Measurements from ENCODE around the gene GABRP. TPM values are rescaled to one million over a fixed set of nuclear protein-coding genes. Genes with fewer than 3 reads are reported as not detected.

Gene GABRP
- total RNA-seq, 1 donor from 2014 or later, result not detected

DNA sequence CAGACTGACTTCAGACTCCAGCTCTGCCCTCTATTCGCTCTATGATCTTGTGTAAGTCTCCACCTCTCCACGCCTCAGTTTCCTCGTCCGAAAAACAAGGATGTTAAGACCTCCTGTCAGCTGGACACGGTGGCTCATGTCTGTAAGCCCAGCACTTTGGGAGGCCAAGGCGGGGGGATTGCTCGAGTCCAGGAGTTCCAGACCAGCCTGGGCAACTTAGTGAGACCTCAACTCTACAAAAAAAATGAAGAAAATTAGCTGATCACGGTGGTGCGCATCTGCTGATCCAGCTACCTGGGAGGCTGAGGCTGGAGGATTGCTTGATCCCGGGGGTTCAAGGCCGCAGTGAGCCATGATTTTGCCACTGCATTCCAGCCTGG lies 36.6 kb upstream of the GABRP start:
- Mint-ChIP-seq H3K27me3 (ENCODE audit: low read depth) (peaks cover 5% of the 10 kb centered on the region), H3K4me1 (ENCODE audit: low read depth) (peaks cover 31% of the 10 kb centered on the region)

DNA sequence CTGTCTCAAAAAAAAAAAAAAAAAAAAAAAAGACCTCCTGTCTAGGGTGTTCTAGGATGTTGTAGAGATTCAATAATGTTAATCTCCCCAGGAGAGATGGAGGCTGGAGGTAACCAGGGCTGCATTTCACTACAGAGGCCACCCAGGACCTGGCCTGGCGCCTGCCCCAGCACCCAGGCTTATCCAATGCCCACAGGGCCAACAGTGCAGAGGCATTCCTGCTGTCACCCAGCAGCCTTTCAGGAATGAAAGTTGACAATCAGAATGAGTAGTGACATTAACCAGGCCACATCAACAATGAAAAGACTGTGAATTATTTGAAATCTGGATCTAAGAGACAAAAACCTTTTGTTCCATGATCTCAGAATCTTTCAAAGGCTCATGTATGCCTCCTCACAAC lies 36.2 kb upstream of the GABRP start:
- peaks cover 5% of the 10 kb centered on the region for H3K27me3 Mint-ChIP-seq (ENCODE audit: low read depth)
- no peak for DNase-seq (ENCODE audit: low spot score)
- no peak overlapping the region for H3K4me3 Mint-ChIP-seq (ENCODE audit: unreplicated experiment)
- H3K36me3 Mint-ChIP-seq (ENCODE audit: low read depth), result no peaks in the 10 kb centered on the region
- TF ChIP-seq, protein P1, sequence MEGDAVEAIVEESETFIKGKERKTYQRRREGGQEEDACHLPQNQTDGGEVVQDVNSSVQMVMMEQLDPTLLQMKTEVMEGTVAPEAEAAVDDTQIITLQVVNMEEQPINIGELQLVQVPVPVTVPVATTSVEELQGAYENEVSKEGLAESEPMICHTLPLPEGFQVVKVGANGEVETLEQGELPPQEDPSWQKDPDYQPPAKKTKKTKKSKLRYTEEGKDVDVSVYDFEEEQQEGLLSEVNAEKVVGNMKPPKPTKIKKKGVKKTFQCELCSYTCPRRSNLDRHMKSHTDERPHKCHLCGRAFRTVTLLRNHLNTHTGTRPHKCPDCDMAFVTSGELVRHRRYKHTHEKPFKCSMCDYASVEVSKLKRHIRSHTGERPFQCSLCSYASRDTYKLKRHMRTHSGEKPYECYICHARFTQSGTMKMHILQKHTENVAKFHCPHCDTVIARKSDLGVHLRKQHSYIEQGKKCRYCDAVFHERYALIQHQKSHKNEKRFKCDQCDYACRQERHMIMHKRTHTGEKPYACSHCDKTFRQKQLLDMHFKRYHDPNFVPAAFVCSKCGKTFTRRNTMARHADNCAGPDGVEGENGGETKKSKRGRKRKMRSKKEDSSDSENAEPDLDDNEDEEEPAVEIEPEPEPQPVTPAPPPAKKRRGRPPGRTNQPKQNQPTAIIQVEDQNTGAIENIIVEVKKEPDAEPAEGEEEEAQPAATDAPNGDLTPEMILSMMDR (IDR thresholded peaks at IDR 0.05), result no peak
- H3K9me3 Mint-ChIP-seq (ENCODE audit: low read depth), result no peaks in the 10 kb centered on the region
- H3K4me1 Mint-ChIP-seq (ENCODE audit: low read depth), result peaks cover 35% of the 10 kb centered on the region
- H3K27ac Mint-ChIP-seq (ENCODE audit: unreplicated experiment), result no peak overlapping the region

More for the DNA sequence above, 36.6 kb upstream of the GABRP start:
- Mint-ChIP-seq H3K27ac (ENCODE audit: unreplicated experiment) (peak overlapping the region; percentile 51), H3K36me3 (ENCODE audit: low read depth) (no peaks in the 10 kb centered on the region), H3K4me3 (ENCODE audit: unreplicated experiment) (no peak overlapping the region), H3K9me3 (ENCODE audit: low read depth) (no peaks in the 10 kb centered on the region)
- TF ChIP-seq, protein P1 (IDR thresholded peaks at IDR 0.05), result no peak
- no peak for DNase-seq (ENCODE audit: low spot score)

DNA sequence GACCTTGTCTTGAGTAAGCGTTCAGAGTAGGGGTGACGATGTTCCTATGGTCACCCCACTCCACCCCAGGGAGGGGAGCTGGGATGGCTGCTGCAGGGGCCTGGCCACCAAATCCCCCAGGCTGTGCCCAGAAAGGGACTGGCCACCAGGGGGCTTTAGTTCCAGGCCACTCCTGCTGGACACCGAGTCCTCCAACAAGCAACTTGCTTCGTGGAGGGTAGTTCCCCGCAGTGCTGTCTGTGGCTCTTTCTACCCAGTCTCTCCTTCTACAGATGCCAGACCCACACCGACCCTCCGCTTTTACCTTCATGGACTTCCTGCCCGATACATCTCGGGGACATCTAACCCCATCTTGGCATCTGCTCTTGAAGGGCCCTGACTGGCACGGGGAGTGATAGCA lies 35.7 kb upstream of the GABRP start:
- no peaks in the 10 kb centered on the region for H3K36me3 Mint-ChIP-seq (ENCODE audit: low read depth)
- no peak overlapping the region for H3K27ac Mint-ChIP-seq (ENCODE audit: unreplicated experiment)
- peaks cover 40% of the 10 kb centered on the region for H3K4me1 Mint-ChIP-seq (ENCODE audit: low read depth)
- TF ChIP-seq, protein P1 (IDR thresholded peaks at IDR 0.05), result peak; percentile 76
- no peaks in the 10 kb centered on the region for H3K9me3 Mint-ChIP-seq (ENCODE audit: low read depth)
- no peak for DNase-seq (ENCODE audit: low spot score)
- H3K4me3 Mint-ChIP-seq (ENCODE audit: unreplicated experiment), result no peak overlapping the region
- H3K27me3 Mint-ChIP-seq (ENCODE audit: low read depth), result peaks cover 6% of the 10 kb centered on the region

DNA sequence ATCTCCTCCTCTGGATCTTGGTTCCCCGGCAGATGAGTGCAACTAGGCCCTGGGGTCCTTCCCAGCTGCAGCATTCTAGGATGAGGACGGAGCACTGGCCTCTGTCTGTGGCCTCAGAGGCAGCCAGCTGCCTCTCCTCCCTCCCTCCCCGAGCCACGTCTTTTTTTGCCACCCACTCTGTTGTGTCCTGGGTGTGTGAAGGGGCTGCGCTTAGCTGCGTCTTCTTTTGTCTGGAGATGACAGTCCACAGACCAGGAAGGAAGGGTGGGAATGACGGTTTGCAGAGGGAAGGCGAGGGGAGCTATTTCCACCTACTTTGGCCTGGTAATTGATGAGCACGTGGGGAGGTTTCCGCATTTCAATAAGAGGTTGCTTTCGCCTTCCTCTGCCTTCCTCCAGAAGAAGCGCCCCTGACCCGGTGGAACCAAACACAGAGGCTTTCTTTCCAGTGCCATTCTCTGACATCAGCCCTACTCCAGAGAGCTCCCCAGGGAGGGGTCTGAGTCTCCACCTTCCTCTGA lies 34.5 kb upstream of the GABRP start:
- H3K4me1 Mint-ChIP-seq (ENCODE audit: low read depth), result peaks cover 41% of the 10 kb centered on the region
- TF ChIP-seq, protein P1 (IDR thresholded peaks at IDR 0.05), result no peak
- peaks cover 6% of the 10 kb centered on the region for H3K27me3 Mint-ChIP-seq (ENCODE audit: low read depth)

DNA sequence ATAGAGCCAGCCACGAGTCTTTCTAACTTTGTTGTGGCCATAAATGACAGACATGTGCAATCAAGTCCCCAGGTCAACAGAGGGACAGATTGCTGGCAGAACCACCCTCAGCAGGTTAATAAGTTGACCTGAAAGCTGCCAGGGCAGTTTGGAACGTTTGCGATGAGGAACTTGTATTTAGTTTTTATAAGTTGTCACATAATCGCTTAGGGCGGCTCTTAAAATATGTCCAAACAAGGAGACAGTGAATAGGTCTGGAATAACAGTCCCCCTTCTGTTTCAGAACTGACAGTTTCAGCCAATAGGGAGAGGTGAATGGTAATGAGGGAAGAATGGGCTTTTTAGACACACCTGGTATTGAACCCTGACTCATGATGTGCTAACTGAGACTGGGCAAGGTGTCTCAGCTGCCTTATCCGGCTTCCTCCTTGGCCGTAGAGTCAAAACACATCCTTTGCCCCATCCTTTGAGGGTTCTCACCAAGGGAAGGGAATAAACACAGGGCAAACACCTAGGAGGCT lies 33.6 kb upstream of the GABRP start:
- H3K4me1 Mint-ChIP-seq (ENCODE audit: low read depth), result peaks cover 35% of the 10 kb centered on the region
- H3K36me3 Mint-ChIP-seq (ENCODE audit: low read depth), result no peaks in the 10 kb centered on the region
- H3K9me3 Mint-ChIP-seq (ENCODE audit: low read depth), result no peaks in the 10 kb centered on the region
- TF ChIP-seq, protein P1 (IDR thresholded peaks at IDR 0.05), result no peak
- H3K27me3 Mint-ChIP-seq (ENCODE audit: low read depth), result peaks cover 6% of the 10 kb centered on the region
- no peak for DNase-seq (ENCODE audit: low spot score)
- no peak overlapping the region for H3K27ac Mint-ChIP-seq (ENCODE audit: unreplicated experiment)
- H3K4me3 Mint-ChIP-seq (ENCODE audit: unreplicated experiment), result no peak overlapping the region

More for the DNA sequence above, 34.5 kb upstream of the GABRP start:
- Mint-ChIP-seq H3K4me3 (ENCODE audit: unreplicated experiment) (no peak overlapping the region), H3K9me3 (ENCODE audit: low read depth) (no peaks in the 10 kb centered on the region), H3K27ac (ENCODE audit: unreplicated experiment) (no peak overlapping the region), H3K36me3 (ENCODE audit: low read depth) (no peaks in the 10 kb centered on the region)
- no peak for DNase-seq (ENCODE audit: low spot score)
